Measurements from ENCODE around the gene JAG1.

Gene JAG1

GRCh38 chr20:10652660-10653261, 21.0 kb downstream of the JAG1 start:
- H3K27ac ChIP-seq, result no peak overlapping the region
- TF ChIP-seq CTCF (conservative IDR thresholded peaks at IDR 0.05), result no peak

DNA sequence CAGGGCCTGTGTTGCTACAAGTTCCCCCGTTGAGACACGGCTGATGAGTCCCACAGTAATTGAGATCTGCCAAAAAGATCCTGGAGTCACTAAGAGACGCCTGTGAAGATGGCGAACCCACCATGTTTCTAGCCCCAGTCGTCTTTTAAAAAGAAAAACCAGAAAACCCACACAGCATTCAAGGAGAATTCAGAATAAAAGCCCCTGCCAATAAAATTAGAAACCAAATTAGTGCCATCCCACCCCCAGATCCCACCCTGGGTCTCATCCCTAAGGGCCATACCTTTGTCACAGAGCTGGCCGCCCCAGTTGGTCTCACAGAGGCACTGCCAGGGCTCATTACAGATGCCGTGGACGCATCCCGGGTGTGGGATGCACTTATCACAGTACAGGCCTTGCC, 21.6 kb downstream of the JAG1 start:
- no peak for TF ChIP-seq CTCF (conservative IDR thresholded peaks at IDR 0.05)
- H3K27ac ChIP-seq, result no peak overlapping the region

GRCh38 chr20:10651227-10651990, 22.4 kb downstream of the JAG1 start:
- TF ChIP-seq CTCF (conservative IDR thresholded peaks at IDR 0.05), result no peak
- H3K27ac ChIP-seq, result no peak overlapping the region

GRCh38 chr20:10649797-10650160, 24.0 kb downstream of the JAG1 start:
- no peak for TF ChIP-seq CTCF (conservative IDR thresholded peaks at IDR 0.05)

DNA sequence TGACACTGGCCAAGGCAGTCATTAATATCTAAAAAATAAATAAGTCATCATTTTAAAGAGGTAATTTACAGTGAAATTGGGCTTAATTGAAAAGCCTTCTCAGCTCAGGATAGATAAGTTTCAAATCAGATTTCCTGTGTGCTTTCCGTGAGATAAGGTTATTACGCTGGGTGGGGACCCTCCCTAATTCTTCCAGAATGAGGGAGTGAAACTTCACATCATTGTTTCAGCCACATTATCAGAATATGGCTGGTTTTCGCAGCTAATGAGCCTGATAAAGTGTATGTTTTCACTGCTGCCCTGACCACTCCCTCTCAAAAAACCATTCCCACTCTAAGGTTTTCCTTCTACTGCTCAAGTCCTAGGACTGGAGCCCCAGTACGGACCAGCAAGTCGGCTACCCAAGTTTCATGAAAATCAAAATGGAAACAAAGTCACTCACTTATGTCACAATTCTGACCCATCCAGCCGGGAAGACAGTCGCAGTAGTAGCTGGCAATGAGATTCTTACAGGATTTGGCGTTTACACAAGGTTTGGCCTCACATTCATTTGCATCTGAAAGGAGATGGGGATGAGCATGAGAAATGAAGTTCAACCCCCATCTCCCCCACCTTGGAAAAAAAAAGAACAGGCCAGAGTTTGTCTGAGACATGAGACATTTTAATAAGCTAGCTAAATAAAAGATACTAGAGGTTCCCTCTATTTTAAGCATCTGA, 24.6 kb downstream of the JAG1 start:
- H3K27ac ChIP-seq, result no peak overlapping the region
- TF ChIP-seq CTCF (conservative IDR thresholded peaks at IDR 0.05), result no peak

More at GRCh38 chr20:10649797-10650160, 24.0 kb downstream of the JAG1 start:
- H3K27ac ChIP-seq, result no peak overlapping the region

- no peak for TF ChIP-seq CTCF (conservative IDR thresholded peaks at IDR 0.05)
- H3K27ac ChIP-seq, result no peak overlapping the region
These were observed 25.1 kb downstream of the JAG1 start for GRCh38 chr20:10648651-10649050.

DNA sequence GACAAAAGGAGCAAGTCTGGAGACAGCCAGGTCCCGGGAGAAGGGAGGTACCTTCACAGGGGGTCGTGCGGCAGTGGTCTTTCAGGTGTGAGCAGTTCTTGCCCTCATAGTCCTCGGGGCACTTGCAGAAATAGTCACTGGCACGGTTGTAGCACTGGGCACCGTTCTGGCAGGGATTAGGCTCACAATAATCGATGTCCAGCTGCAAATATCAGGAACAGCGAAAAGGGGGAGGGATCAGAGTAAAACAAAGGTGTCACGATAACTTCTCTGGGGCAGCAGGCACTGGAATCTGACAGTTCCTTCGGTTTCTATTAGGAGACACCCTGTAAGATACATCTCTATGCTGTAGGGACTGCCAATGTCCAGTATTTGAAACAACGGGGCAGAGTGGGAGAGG, 25.9 kb downstream of the JAG1 start:
- H3K27ac ChIP-seq, result no peak overlapping the region
- no peak for TF ChIP-seq CTCF (conservative IDR thresholded peaks at IDR 0.05)
